Gastrocnemius medialis (tissue), 4 donors: ENCODE results near the gene MACROD2.

Source experiments
- CTCF ChIP-seq, 5 experiments: fragments of 450-650 bp in 3 of 5; fragments of 200-600 bp in 2 of 5; sonication (generic) in 2 of 5; IDR thresholded peaks in 4 of 5; conservative IDR thresholded peaks in 1 of 5; 1 replicate in 4 of 5; 2 replicates in 1 of 5; pipeline ENCODE4 v1.5.1; 2016 to 2019; ENCODE audit warnings: antibody characterized with exemption in 5 of 5, mild to moderate bottlenecking in 3 of 5, moderate library complexity in 3 of 5
- POLR2A ChIP-seq, 2 donors: fragments of 450-650 bp; IDR thresholded peaks; one replicate each; pipeline ENCODE4 v1.6.1; 2017; ENCODE audit warnings: antibody characterized with exemption in 2 of 2, mild to moderate bottlenecking in 2 of 2, moderate library complexity in 2 of 2

GRCh38 chr20:15919118-15919517 lies 1923.8 kb downstream of the MACROD2 start:
- TF ChIP-seq CTCF (IDR thresholded peaks at IDR 0.05 in 4 of 5, conservative IDR thresholded peaks at IDR 0.05 in 1 of 5): no peak
- no peak for TF ChIP-seq POLR2A (IDR thresholded peaks at IDR 0.05)
